T1000 (cell line): Measurements from ENCODE around the gene ATP6V0C.
"Not testable (repeated sequence)": the region's sequence is repeated elsewhere in the genome, so short reads cannot be mapped to it uniquely, and the experiment has no call there.

ENCODE experiments used
- DNase-seq: peaks from one replicate; lab custom pipeline; 2025; ENCODE audit warnings: mixed read lengths; lab: John Stamatoyannopoulos, UW

Gene ATP6V0C

GRCh38 chr16:2474877-2475412, 38.8 kb upstream of the ATP6V0C start, which contains the start of gene TBC1D24:
Gene TBC1D24, plus strand, starts transcription at chr16:2475127. Its CDS starts 21,022 bp downstream, at chr16:2496149.
- peak; percentile 83 for DNase-seq

- DNase-seq: no peak
Measured at GRCh38 chr16:2475413-2476344, 38.1 kb upstream of the ATP6V0C start.

- no peak for DNase-seq
Measured at GRCh38 chr16:2476345-2476720, 37.4 kb upstream of the ATP6V0C start.

GRCh38 chr16:2476741-2477140, 37.0 kb upstream of the ATP6V0C start:
- DNase-seq: no peak

GRCh38 chr16:2477327-2477726, 36.4 kb upstream of the ATP6V0C start:
- DNase-seq: no peak

GRCh38 chr16:2478279-2478678, 35.5 kb upstream of the ATP6V0C start:
- no peak for DNase-seq

GRCh38 chr16:2479996-2480395, 33.8 kb upstream of the ATP6V0C start:
- not testable (repeated sequence) for DNase-seq

- DNase-seq: no peak
Measured at GRCh38 chr16:2480948-2481347, 32.8 kb upstream of the ATP6V0C start.

GRCh38 chr16:2481676-2482075, 32.1 kb upstream of the ATP6V0C start:
- DNase-seq: no peak

GRCh38 chr16:2482249-2482648, 31.5 kb upstream of the ATP6V0C start:
- DNase-seq: no peak

GRCh38 chr16:2482708-2483534, 30.8 kb upstream of the ATP6V0C start:
- no peak for DNase-seq

GRCh38 chr16:2483939-2484897, 29.5 kb upstream of the ATP6V0C start:
- no peak for DNase-seq

GRCh38 chr16:2484898-2485508, 28.7 kb upstream of the ATP6V0C start:
- DNase-seq: no peak

GRCh38 chr16:2485811-2486507, 27.8 kb upstream of the ATP6V0C start:
- no peak for DNase-seq

- DNase-seq: no peak
Measured at GRCh38 chr16:2486645-2487516, 26.9 kb upstream of the ATP6V0C start.

- DNase-seq: no peak
Measured at GRCh38 chr16:2487517-2487842, 26.3 kb upstream of the ATP6V0C start.

- no peak for DNase-seq
Measured at GRCh38 chr16:2487903-2488531, 25.7 kb upstream of the ATP6V0C start.

GRCh38 chr16:2489581-2489980, 24.2 kb upstream of the ATP6V0C start:
- no peak for DNase-seq
